Omental fat pad (tissue), 4 donors: ENCODE results near the gene TUBGCP2. TPM values are rescaled to one million over a fixed set of nuclear protein-coding genes. Genes with fewer than 3 reads are reported as not detected.

Source experiments
- ATAC-seq: fragments of 150-250 bp; one replicate; pipeline ENCODE4 v1.9.1; 2016; ENCODE audit warnings: mild to moderate bottlenecking, moderate library complexity; ENCODE audit not compliant: low FRiP score
- DNase-seq: peaks from one replicate; pipeline ENCODE4 v3.0.0-alpha.2; 2019; ENCODE audit warnings: low spot score
- CTCF ChIP-seq, 3 donors: fragments of 450-650 bp; IDR thresholded peaks; one replicate each; pipeline ENCODE4 v1.5.1; 2016 to 2017; ENCODE audit warnings: antibody characterized with exemption in 3 of 3, mild to moderate bottlenecking in 3 of 3, moderate library complexity in 2 of 3
- small RNA-seq: library from RNA; depleted of rRNA; stranded (forward); fragments of <200 nt; gene quantifications from one replicate; pipeline ENCODE3, GENCODE V24; 2016
- total RNA-seq, 4 donors: library from RNA; depleted of rRNA; stranded (reverse); fragments of >200 nt; gene quantifications; one replicate each; pipeline ENCODE4 v1.1.0, GENCODE V29; 2016

Gene TUBGCP2
- total RNA-seq, 4 donors from 2014 or later = 29.0 to 44.5 (median 36.3) TPM

GRCh38 chr10:133230387-133231195, 78.1 kb downstream of the TUBGCP2 start:
- no peak for ATAC-seq
- no peak for DNase-seq

GRCh38 chr10:133230044-133230361, 78.7 kb downstream of the TUBGCP2 start, which contains the start of gene UTF1:
UTF1 (plus strand) TSS chr10:133230217; CDS start chr10:133230289, 72 bp downstream.
- no peak for TF ChIP-seq CTCF (IDR thresholded peaks at IDR 0.05)
- no peak for DNase-seq
- no peak for ATAC-seq

More at GRCh38 chr10:133230387-133231195, 78.1 kb downstream of the TUBGCP2 start:
- TF ChIP-seq CTCF (IDR thresholded peaks at IDR 0.05) = no peak

- no peak for ATAC-seq
- no peak for DNase-seq
- TF ChIP-seq CTCF (IDR thresholded peaks at IDR 0.05) = no peak
Observed at GRCh38 chr10:133229265-133230043, 79.2 kb downstream of the TUBGCP2 start.

Small RNA genes within 50 kb of the gene (small RNA-seq; reads per million reads assigned to genes)
- not detected for gene BANF1P2

Other genes with a start within 250 kb of the TUBGCP2 start
- gene ADGRA1, start 220.9 kb downstream of the TUBGCP2 start, total RNA-seq = under 1 TPM in 1 of 4 donors, not detected in 3; 0.32 TPM
- 1 to 10 TPM in 3 of 4 donors, under 1 TPM in 1; 0.16 to 7.7 (median 1.7) TPM for gene KNDC1, start 148.7 kb downstream of the TUBGCP2 start, total RNA-seq
- gene UTF1, start 78.7 kb downstream of the TUBGCP2 start, total RNA-seq = not detected
- gene VENTX, start 71.0 kb downstream of the TUBGCP2 start, total RNA-seq = 1 to 10 TPM in 2 of 4 donors, under 1 TPM in 2; 0.32 to 6.0 (median 2.4) TPM
- 10 to 100 TPM in 2 of 4 donors, 1 to 10 TPM in 2; 3.9 to 53.9 (median 8.4) TPM for gene ADAM8, start 32.0 kb downstream of the TUBGCP2 start, total RNA-seq
- 10 to 100 TPM; 19.3 to 40.2 (median 23.3) TPM for gene ZNF511, start within 50 bp of the TUBGCP2 start, total RNA-seq
- gene CALY, start 28.0 kb upstream of the TUBGCP2 start, total RNA-seq = not detected
- 1 to 10 TPM in 1 of 4 donors, not detected in 3; 3.3 TPM for gene PRAP1, start 38.5 kb upstream of the TUBGCP2 start, total RNA-seq
- 10 to 100 TPM; 20.6 to 34.3 (median 24.1) TPM for gene FUOM, start 49.1 kb upstream of the TUBGCP2 start, total RNA-seq
- gene ECHS1, start 64.5 kb upstream of the TUBGCP2 start, total RNA-seq = 100 to 1,000 TPM in 3 of 4 donors, 10 to 100 TPM in 1; 96.0 to 197 (median 138) TPM
- 1 to 10 TPM; 3.8 to 7.7 (median 6.1) TPM for gene PAOX, start 70.4 kb upstream of the TUBGCP2 start, total RNA-seq
- gene MTG1, start 85.3 kb upstream of the TUBGCP2 start, total RNA-seq = 10 to 100 TPM; 14.6 to 30.9 (median 21.3) TPM
- not detected for gene SPRN, start 115.8 kb upstream of the TUBGCP2 start, total RNA-seq
- gene SCART1, start 145.1 kb upstream of the TUBGCP2 start, total RNA-seq = 1 to 10 TPM; 1.3 to 5.2 (median 2.0) TPM
- 1 to 10 TPM in 2 of 4 donors, under 1 TPM in 2; 0.31 to 2.3 (median 1.3) TPM for gene CYP2E1, start 218.5 kb upstream of the TUBGCP2 start, total RNA-seq